GM12892 (cell line): ENCODE results near the gene NAALADL2.

Experiments
- POLR2A ChIP-seq: IDR thresholded peaks from 2 replicates; pipeline ENCODE4 v1.6.1; 2011; ENCODE audit warnings: low read depth, low read length, control low read depth
- POLR2AphosphoS5 ChIP-seq: IDR thresholded peaks from 2 replicates; pipeline ENCODE4 v1.6.1; 2011; ENCODE audit warnings: low read depth, low read length, control low read depth
- TAF1 ChIP-seq: IDR thresholded peaks from 2 replicates; pipeline ENCODE4 v1.6.1; 2011; ENCODE audit warnings: low read depth, mild to moderate bottlenecking, control low read depth, low read length, borderline replicate concordance

GRCh38 chr3:175612487-175613196, 753.5 kb downstream of the NAALADL2 start:
- TF ChIP-seq POLR2A, result no peak
- no peak for TF ChIP-seq POLR2AphosphoS5
- TF ChIP-seq TAF1, result no peak
